ENCODE measurements around the gene UGGT2.

The UGGT2 gene, protein sequence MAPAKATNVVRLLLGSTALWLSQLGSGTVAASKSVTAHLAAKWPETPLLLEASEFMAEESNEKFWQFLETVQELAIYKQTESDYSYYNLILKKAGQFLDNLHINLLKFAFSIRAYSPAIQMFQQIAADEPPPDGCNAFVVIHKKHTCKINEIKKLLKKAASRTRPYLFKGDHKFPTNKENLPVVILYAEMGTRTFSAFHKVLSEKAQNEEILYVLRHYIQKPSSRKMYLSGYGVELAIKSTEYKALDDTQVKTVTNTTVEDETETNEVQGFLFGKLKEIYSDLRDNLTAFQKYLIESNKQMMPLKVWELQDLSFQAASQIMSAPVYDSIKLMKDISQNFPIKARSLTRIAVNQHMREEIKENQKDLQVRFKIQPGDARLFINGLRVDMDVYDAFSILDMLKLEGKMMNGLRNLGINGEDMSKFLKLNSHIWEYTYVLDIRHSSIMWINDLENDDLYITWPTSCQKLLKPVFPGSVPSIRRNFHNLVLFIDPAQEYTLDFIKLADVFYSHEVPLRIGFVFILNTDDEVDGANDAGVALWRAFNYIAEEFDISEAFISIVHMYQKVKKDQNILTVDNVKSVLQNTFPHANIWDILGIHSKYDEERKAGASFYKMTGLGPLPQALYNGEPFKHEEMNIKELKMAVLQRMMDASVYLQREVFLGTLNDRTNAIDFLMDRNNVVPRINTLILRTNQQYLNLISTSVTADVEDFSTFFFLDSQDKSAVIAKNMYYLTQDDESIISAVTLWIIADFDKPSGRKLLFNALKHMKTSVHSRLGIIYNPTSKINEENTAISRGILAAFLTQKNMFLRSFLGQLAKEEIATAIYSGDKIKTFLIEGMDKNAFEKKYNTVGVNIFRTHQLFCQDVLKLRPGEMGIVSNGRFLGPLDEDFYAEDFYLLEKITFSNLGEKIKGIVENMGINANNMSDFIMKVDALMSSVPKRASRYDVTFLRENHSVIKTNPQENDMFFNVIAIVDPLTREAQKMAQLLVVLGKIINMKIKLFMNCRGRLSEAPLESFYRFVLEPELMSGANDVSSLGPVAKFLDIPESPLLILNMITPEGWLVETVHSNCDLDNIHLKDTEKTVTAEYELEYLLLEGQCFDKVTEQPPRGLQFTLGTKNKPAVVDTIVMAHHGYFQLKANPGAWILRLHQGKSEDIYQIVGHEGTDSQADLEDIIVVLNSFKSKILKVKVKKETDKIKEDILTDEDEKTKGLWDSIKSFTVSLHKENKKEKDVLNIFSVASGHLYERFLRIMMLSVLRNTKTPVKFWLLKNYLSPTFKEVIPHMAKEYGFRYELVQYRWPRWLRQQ (N-terminal part only)

DNA sequence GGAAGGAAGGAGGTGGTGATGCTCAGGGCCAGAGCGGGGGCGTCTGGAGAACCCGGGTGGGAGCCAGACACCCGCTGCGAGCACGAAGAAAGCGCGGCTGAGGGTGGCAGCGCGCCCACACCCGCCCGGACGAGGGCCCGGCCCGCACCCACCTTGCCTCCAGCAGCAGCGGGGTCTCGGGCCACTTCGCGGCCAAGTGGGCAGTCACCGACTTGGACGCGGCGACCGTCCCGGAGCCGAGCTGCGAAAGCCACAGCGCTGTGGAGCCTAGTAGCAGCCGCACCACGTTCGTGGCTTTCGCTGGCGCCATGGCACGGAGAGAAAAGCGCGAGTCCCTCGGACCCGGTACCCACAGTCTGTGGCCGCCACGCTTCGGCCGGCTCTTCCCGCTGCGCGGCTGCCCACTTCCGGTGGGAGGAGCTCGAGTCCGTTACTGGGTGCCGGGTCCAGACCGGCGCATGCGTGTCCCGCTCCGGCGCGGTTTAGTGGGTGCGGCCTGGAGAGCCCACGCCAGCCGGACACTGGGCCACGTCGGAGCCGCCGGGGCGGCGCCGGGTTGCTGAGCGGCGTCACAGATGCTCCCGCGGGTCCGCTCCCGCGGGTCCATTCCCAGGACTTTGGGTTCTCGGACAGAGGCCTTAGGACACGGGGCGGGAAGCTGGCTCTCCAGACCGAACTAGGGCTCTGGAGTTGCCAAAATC lies at the start of gene UGGT2:
TSS of gene UGGT2 (minus strand) at position 399 of the 701 bp plus-strand sequence. CDS start at position 310, 89 bp downstream.
- Histone ChIP-seq H3K4me1 (no peaks in the 10 kb centered on the region), H3K4me3 (no peak within 1 kb of the TSS), H3K9ac (no peak within 1 kb of the TSS), H3K27me3 (no peaks in the 10 kb centered on the region), H4K20me1 (no peaks in the 10 kb centered on the region), H3K27ac (no peak within 1 kb of the TSS), H3K36me3 (no peaks in the 10 kb centered on the region), H3K4me2 (no peak within 1 kb of the TSS), H3K9me3 (peaks cover 19% of the 10 kb centered on the region)
- no peak for TF ChIP-seq Cebpa-rat (IDR thresholded peaks at IDR 0.05)

DNA sequence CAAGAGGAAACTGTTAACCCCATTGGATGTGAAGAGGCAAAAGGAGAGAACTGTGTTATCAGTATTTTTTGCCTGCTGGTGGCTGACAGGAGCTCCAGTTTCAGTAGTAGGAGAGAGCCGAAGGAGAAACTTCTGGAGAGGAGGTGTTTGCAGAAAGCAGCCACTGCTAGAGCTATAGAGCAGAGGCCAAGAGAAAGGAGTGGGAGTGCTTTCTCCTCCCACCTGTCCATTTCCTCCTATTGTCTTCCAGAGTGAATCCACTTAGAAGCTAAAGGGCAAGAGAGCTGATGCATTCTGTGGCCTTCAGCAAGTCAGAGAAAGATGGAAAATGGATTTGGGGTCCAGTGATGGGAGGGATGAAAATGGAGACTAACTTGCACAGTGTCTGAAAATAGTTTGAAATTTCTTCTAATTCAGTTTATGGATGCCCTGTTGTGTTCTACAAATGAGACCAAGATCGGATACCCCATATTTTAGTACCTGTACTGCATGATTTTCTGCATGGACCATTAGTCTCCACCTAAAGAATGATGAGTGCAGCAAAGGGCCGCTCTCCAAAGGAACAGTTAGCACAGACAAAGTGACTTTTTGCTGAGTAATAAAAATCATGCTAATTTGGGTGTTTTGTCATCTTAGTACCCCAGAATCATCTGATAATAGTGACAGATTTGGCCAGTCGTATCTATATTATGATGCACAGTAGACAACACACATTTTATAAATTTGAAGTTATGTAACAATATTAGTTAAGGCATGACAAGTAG lies 47.4 kb upstream of the UGGT2 start:
- TF ChIP-seq Cebpa-rat (IDR thresholded peaks at IDR 0.05) = no peak
- Histone ChIP-seq H3K4me1 (no peaks in the 10 kb centered on the region), H3K4me2 (no peak overlapping the region), H3K36me3 (no peaks in the 10 kb centered on the region), H3K9ac (no peak overlapping the region), H3K4me3 (no peak overlapping the region), H3K27ac (no peak overlapping the region), H4K20me1 (no peaks in the 10 kb centered on the region), H3K27me3 (no peaks in the 10 kb centered on the region), H3K9me3 (no peaks in the 10 kb centered on the region)

DNA sequence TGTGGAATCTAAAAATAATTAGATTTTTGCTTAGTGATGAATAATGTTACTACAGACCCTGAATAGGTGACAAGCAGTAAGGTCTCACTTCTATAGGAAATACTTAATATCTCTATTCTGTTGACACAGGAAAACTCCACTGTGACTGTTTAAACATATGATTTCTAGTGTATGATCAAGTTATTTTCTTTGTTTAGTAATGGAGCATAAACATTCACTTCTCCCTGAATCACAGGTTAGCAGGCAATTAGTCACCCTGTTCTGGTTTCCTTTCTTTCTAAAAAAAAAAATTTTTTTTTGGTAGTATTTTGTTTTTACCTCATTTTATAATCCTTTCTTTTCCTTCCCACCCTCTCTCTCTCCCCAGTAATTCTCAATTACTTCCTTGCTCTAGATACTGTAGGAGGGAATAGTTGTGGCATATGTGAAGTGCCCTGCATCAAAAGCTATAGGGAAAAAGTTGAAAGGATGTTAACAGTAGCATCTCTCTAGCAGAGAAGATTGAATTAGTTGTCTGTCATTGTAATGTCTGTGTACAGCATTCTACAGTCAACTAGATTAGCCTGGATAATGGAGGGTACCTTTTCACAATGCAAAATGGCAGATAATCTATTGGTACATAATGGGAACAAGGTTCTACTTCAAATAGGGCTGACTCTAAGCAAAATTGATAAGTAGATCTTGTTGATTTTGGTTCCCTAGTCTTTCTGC lies 40.2 kb upstream of the UGGT2 start:
- H3K9me3 ChIP-seq = peaks cover 24% of the 10 kb centered on the region
- no peaks in the 10 kb centered on the region for H3K27me3 ChIP-seq

DNA sequence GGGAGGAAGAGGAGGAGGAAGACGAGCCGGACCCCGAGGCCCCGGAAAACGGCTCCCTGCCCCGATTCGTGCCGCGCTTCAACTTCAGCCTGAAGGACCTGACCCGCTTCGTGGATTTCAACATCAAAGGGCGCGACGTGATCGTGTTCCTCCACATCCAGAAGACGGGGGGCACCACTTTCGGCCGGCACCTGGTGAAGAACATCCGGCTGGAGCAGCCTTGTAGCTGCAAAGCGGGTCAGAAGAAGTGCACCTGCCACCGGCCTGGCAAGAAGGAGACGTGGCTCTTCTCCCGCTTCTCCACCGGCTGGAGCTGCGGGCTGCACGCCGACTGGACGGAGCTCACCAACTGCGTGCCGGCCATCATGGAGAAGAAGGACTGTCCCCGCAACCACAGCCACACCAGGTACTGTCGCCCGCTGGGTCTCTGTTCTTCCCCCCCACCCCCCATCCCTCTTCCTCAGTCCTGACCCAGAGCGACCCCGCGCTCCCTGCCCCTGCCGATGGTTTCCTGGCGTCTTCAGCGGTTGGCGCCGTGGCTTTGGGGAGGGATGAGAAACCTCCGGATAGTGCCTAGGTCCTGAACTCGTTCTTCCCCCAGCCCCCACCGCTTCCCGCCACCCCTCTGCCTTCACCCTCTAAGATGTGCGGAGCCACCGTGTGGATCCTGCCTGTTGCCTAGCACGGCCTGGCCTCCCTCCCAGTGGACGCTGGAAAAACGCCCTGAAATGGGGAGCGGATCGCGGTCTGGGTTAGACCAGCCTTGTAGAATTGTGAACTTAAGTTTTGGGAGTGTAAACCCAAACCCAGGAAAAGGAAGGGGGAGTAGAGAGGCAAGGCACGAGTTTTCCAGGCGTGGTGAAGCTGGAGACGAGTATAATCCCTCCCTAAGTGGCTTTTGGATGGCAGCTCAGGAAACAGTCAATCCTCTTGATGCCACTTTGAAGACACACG lies 38.2 kb upstream of the UGGT2 start:
- no peaks in the 10 kb centered on the region for H3K36me3 ChIP-seq
- no peak overlapping the region for H3K27ac ChIP-seq
- H3K4me2 ChIP-seq = no peak overlapping the region
- peaks cover 24% of the 10 kb centered on the region for H3K9me3 ChIP-seq
- no peak overlapping the region for H3K9ac ChIP-seq
- no peaks in the 10 kb centered on the region for H3K27me3 ChIP-seq
- H3K4me3 ChIP-seq = no peak overlapping the region
- H4K20me1 ChIP-seq = no peaks in the 10 kb centered on the region
- no peak for TF ChIP-seq Cebpa-rat (IDR thresholded peaks at IDR 0.05)
- H3K4me1 ChIP-seq = no peaks in the 10 kb centered on the region

More for the DNA sequence above, 40.2 kb upstream of the UGGT2 start:
- Histone ChIP-seq H3K36me3 (no peaks in the 10 kb centered on the region), H3K4me1 (no peaks in the 10 kb centered on the region), H3K4me3 (no peak overlapping the region), H3K27ac (no peak overlapping the region), H4K20me1 (no peaks in the 10 kb centered on the region), H3K4me2 (no peak overlapping the region), H3K9ac (no peak overlapping the region)
- TF ChIP-seq Cebpa-rat (IDR thresholded peaks at IDR 0.05) = no peak

GRCh38 chr13:96090240-96091101 lies 37.3 kb upstream of the UGGT2 start:
- no peaks in the 10 kb centered on the region for H3K4me1 ChIP-seq
- H4K20me1 ChIP-seq = no peaks in the 10 kb centered on the region
- no peak overlapping the region for H3K27ac ChIP-seq
- no peak for TF ChIP-seq Cebpa-rat (IDR thresholded peaks at IDR 0.05)
- H3K4me3 ChIP-seq = no peak overlapping the region
- H3K36me3 ChIP-seq = no peaks in the 10 kb centered on the region
- no peak overlapping the region for H3K4me2 ChIP-seq
- H3K27me3 ChIP-seq = no peaks in the 10 kb centered on the region
- H3K9me3 ChIP-seq = peaks cover 24% of the 10 kb centered on the region
- H3K9ac ChIP-seq = no peak overlapping the region

DNA sequence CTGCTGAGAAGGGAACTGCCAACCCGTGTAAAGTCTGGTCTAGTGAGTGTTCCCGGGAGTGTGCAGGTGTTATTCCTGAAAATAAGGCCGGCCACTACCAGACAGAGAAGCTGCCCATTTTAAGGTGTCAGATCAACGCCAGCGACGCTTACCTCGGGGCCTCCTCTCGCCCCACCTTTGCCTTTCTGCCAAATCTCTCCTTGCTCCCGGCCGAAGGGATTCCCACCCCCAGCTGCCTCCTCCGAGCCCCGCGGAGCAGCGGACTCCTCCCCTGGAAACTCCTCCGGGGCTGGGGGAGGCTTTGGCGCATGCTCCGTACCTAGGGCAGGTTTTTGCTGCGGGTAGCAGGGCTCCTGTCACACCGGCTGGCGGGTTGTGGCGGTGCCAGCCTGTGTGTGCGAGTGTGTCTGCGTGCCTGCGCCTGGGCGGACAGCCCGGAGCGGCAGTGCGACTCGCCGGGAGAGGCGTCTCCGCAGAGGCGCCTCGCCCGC lies 36.6 kb upstream of the UGGT2 start, which contains the start of gene HS6ST3:
TSS of gene HS6ST3 (plus strand) at position 359 of the 491 bp plus-strand sequence.
- Histone ChIP-seq H4K20me1 (no peaks in the 10 kb centered on the region), H3K9ac (no peak within 1 kb of the TSS), H3K27me3 (no peaks in the 10 kb centered on the region), H3K36me3 (no peaks in the 10 kb centered on the region), H3K4me3 (no peak within 1 kb of the TSS), H3K4me2 (no peak within 1 kb of the TSS), H3K27ac (no peak within 1 kb of the TSS), H3K4me1 (no peaks in the 10 kb centered on the region), H3K9me3 (peaks cover 24% of the 10 kb centered on the region)
- TF ChIP-seq Cebpa-rat (IDR thresholded peaks at IDR 0.05) = no peak

Measured in BLaER1 (cell line).